ENCODE measurements around the gene TRIM4. TPM values are rescaled to one million over a fixed set of nuclear protein-coding genes. Genes with fewer than 3 reads are reported as not detected.

Gene TRIM4
- total RNA-seq, 1 donor from 2014 or later, result 17.1 TPM

GRCh38 chr7:99842926-99843325 lies 76.4 kb downstream of the TRIM4 start:
- Histone ChIP-seq H3K4me3 (ENCODE audit: low read depth, low read length) (no peak overlapping the region), H3K27me3 (ENCODE audit: control insufficient read depth, insufficient read depth, low read length) (no peaks in the 10 kb centered on the region), H3K36me3 (ENCODE audit: control insufficient read depth, insufficient read depth, low read length) (no peaks in the 10 kb centered on the region)
- DNase-seq (ENCODE audit: low read depth), result no peak
- TF ChIP-seq, protein P1, sequence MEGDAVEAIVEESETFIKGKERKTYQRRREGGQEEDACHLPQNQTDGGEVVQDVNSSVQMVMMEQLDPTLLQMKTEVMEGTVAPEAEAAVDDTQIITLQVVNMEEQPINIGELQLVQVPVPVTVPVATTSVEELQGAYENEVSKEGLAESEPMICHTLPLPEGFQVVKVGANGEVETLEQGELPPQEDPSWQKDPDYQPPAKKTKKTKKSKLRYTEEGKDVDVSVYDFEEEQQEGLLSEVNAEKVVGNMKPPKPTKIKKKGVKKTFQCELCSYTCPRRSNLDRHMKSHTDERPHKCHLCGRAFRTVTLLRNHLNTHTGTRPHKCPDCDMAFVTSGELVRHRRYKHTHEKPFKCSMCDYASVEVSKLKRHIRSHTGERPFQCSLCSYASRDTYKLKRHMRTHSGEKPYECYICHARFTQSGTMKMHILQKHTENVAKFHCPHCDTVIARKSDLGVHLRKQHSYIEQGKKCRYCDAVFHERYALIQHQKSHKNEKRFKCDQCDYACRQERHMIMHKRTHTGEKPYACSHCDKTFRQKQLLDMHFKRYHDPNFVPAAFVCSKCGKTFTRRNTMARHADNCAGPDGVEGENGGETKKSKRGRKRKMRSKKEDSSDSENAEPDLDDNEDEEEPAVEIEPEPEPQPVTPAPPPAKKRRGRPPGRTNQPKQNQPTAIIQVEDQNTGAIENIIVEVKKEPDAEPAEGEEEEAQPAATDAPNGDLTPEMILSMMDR (IDR thresholded peaks at IDR 0.05; ENCODE audit: insufficient read depth, low read length, severe bottlenecking), result no peak
- no peak for FAIRE-seq

Other genes starting within 250 kb of the TRIM4 start
- 3.7 and 30.2 TPM in 2 replicates for gene CYP3A5, start 239.5 kb downstream of the TRIM4 start, total RNA-seq
- gene CYP3A7, start 184.3 kb downstream of the TRIM4 start, total RNA-seq, result not detected in 2 replicates
- 0.26 TPM in 1 of 2 replicates, not detected in the other for gene CYP3A4, start 135.3 kb downstream of the TRIM4 start, total RNA-seq
- gene CYP3A43, start 91.5 kb downstream of the TRIM4 start, total RNA-seq, result not detected in 2 replicates
- gene OR2AE1, start 42.5 kb downstream of the TRIM4 start, total RNA-seq, result not detected in 2 replicates
- not detected in 2 replicates for gene GJC3, start 10.1 kb upstream of the TRIM4 start, total RNA-seq
- 1.2 and 1.6 TPM in 2 replicates for gene AZGP1, start 56.5 kb upstream of the TRIM4 start, total RNA-seq
- gene ZKSCAN1, start 96.1 kb upstream of the TRIM4 start, total RNA-seq, result 25.0 and 33.2 TPM in 2 replicates
- 9.6 and 11.6 TPM in 2 replicates for gene ZSCAN21, start 130.2 kb upstream of the TRIM4 start, total RNA-seq
- gene ZNF3, start 162.2 kb upstream of the TRIM4 start, total RNA-seq, result 13.6 and 21.1 TPM in 2 replicates
- 60.0 and 77.6 TPM in 2 replicates for gene COPS6, start 169.4 kb upstream of the TRIM4 start, total RNA-seq
- 15.9 and 46.1 TPM in 2 replicates for gene MCM7, start 181.9 kb upstream of the TRIM4 start, total RNA-seq
- 13.3 and 22.6 TPM in 2 replicates for gene AP4M1, start 182.1 kb upstream of the TRIM4 start, total RNA-seq
- 16.9 and 22.9 TPM in 2 replicates for gene TAF6, start 199.8 kb upstream of the TRIM4 start, total RNA-seq
- gene CNPY4, start 200.1 kb upstream of the TRIM4 start, total RNA-seq, result 2.4 and 2.9 TPM in 2 replicates
- gene MBLAC1, start 207.4 kb upstream of the TRIM4 start, total RNA-seq, result 1.2 and 1.6 TPM in 2 replicates
- gene LAMTOR4, start 229.4 kb upstream of the TRIM4 start, total RNA-seq, result 82.7 and 108 TPM in 2 replicates
- gene TRAPPC14, start 239.2 kb upstream of the TRIM4 start, total RNA-seq, result 3.4 and 5.5 TPM in 2 replicates
- under 0.01 and 0.51 TPM in 2 replicates for gene GAL3ST4, start 249.1 kb upstream of the TRIM4 start, total RNA-seq